Stimulated activated CD4-positive, alpha-beta T cell treated with anti-CD3 and anti-CD28 coated beads, TNF-alpha, amount 100 ng/mL, for 1 hour (primary cell): ENCODE results near the gene XKRX.

ENCODE experiments used
- DNase-seq, 3 donors: peaks; one replicate each; pipeline ENCODE4 v3.0.0-alpha.2; 2020; ENCODE audit warnings: low read depth in 3 of 3, low spot score in 1 of 3

Gene XKRX

GRCh38 chrX:100928660-100929613, at the start of gene XKRX:
Gene XKRX, minus strand, starts transcription at chrX:100928917. Its CDS starts 613 bp downstream, at chrX:100928304.
- peak in 2 of 3 donors; percentile 2 to 5 for DNase-seq

GRCh38 chrX:100976211-100976610, 47.5 kb upstream of the XKRX start:
- DNase-seq: no peak

GRCh38 chrX:100975212-100975611, 46.5 kb upstream of the XKRX start:
- no peak for DNase-seq

- DNase-seq: no peak
Measured at GRCh38 chrX:100973411-100973810, 44.7 kb upstream of the XKRX start.

- DNase-seq: no peak
Measured at GRCh38 chrX:100969936-100970335, 41.2 kb upstream of the XKRX start.

GRCh38 chrX:100969408-100969807, 40.7 kb upstream of the XKRX start, which contains the start of gene ARL13A:
Gene ARL13A, plus strand, starts transcription at chrX:100969708. Its CDS starts 3,982 bp downstream, at chrX:100973690.
- no peak for DNase-seq

GRCh38 chrX:100964362-100964761, 35.6 kb upstream of the XKRX start:
- DNase-seq: no peak

GRCh38 chrX:100962811-100963210, 34.1 kb upstream of the XKRX start:
- no peak for DNase-seq

GRCh38 chrX:100948557-100948956, 19.8 kb upstream of the XKRX start:
- no peak for DNase-seq

- no peak for DNase-seq
Measured at GRCh38 chrX:100946299-100946927, 17.7 kb upstream of the XKRX start.

- no peak for DNase-seq
Measured at GRCh38 chrX:100944601-100945000, 15.9 kb upstream of the XKRX start.

GRCh38 chrX:100939333-100939732, 10.6 kb upstream of the XKRX start:
- DNase-seq: no peak

GRCh38 chrX:100935767-100936166, 7.0 kb upstream of the XKRX start:
- no peak for DNase-seq

- no peak for DNase-seq
Measured at GRCh38 chrX:100931925-100932285, 3.2 kb upstream of the XKRX start.

- no peak for DNase-seq
Measured at GRCh38 chrX:100931218-100931924, 2.7 kb upstream of the XKRX start.

GRCh38 chrX:100926453-100926852, 2.3 kb downstream of the XKRX start:
- no peak for DNase-seq

- no peak for DNase-seq
Measured at GRCh38 chrX:100924375-100924774, 4.3 kb downstream of the XKRX start.

GRCh38 chrX:100915562-100915961, 13.2 kb downstream of the XKRX start:
- DNase-seq: no peak

- no peak for DNase-seq
Measured at GRCh38 chrX:100913111-100913510, 15.6 kb downstream of the XKRX start.

GRCh38 chrX:100911731-100912130, 17.0 kb downstream of the XKRX start:
- DNase-seq: no peak

GRCh38 chrX:100905620-100906019, 23.1 kb downstream of the XKRX start:
- no peak for DNase-seq

- DNase-seq: no peak
Measured at GRCh38 chrX:100904433-100904832, 24.3 kb downstream of the XKRX start.
